Chondrocyte (in vitro differentiated cells): Measurements from ENCODE around the gene PHTF2. TPM values are rescaled to one million over a fixed set of nuclear protein-coding genes. Genes with fewer than 3 reads are reported as not detected.

ENCODE experiments used
- DNase-seq: peaks from one replicate; pipeline ENCODE4 v3.0.0; 2021; ENCODE audit warnings: mixed read lengths, low spot score
- H3K27ac Mint-ChIP-seq: one replicate; pipeline ENCODE4 v1.8.0; 2021; ENCODE audit warnings: mild to moderate bottlenecking, moderate library complexity, mixed read lengths; ENCODE audit not compliant: unreplicated experiment
- H3K27me3 Mint-ChIP-seq: 2 replicates; pipeline ENCODE4 v1.8.0; 2021; ENCODE audit warnings: low read depth, mixed read lengths
- H3K36me3 Mint-ChIP-seq: 2 replicates; pipeline ENCODE4 v1.8.0; 2021; ENCODE audit warnings: low read depth, mixed read lengths
- H3K4me1 Mint-ChIP-seq: 2 replicates; pipeline ENCODE4 v1.8.0; 2021; ENCODE audit warnings: low read depth, mild to moderate bottlenecking, mixed read lengths
- H3K4me3 Mint-ChIP-seq: one replicate; pipeline ENCODE4 v1.8.0; 2021; ENCODE audit warnings: mild to moderate bottlenecking, moderate library complexity, mixed read lengths; ENCODE audit not compliant: unreplicated experiment
- H3K9me3 Mint-ChIP-seq: 2 replicates; pipeline ENCODE4 v1.8.0; 2021; ENCODE audit warnings: low read depth, mixed read lengths
- total RNA-seq: library from RNA; stranded (reverse); gene quantifications from 3 replicates; pipeline ENCODE4 v1.2.1, GENCODE V29; 2021
- TF ChIP-seq, protein P1 (sequence below): fragments of 200-600 bp; sonication (generic); IDR thresholded peaks from 2 replicates; pipeline ENCODE4 v1.5.0; 2021; ENCODE audit warnings: antibody characterized with exemption, mild to moderate bottlenecking, moderate library complexity

PHTF2 gene
- total RNA-seq, 1 donor from 2014 or later, result 52.6 TPM

- peaks cover 26% of the 10 kb centered on the region for H3K4me1 Mint-ChIP-seq
Measured at GRCh38 chr7:77877791-77878190, 79.2 kb downstream of the PHTF2 start.

DNA sequence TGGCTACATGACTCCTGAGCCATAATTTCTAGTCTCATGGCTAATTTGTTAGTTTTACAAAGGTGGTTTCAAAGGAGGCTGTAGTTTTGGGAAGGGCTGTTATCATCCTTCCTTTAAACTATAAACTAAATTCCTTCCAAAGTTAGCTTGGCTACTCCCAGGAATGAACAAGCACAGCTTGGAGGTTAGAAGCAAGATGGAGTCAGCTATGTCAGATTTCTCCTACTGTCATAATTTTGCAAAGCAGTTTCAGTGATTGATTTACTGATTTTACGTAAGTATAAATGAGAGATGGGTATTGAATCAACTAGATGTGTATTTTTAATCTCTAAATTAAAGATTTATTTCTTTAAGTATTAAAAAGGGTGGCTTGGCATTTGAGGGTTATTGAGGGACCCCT, 79.9 kb downstream of the PHTF2 start:
- peaks cover 6% of the 10 kb centered on the region for H3K9me3 Mint-ChIP-seq
- no peak for DNase-seq
- peaks cover 6% of the 10 kb centered on the region for H3K36me3 Mint-ChIP-seq
- H3K27me3 Mint-ChIP-seq, result no peaks in the 10 kb centered on the region
- peak overlapping the region; percentile 49 for H3K27ac Mint-ChIP-seq
- no peak overlapping the region for H3K4me3 Mint-ChIP-seq
- TF ChIP-seq, protein P1, sequence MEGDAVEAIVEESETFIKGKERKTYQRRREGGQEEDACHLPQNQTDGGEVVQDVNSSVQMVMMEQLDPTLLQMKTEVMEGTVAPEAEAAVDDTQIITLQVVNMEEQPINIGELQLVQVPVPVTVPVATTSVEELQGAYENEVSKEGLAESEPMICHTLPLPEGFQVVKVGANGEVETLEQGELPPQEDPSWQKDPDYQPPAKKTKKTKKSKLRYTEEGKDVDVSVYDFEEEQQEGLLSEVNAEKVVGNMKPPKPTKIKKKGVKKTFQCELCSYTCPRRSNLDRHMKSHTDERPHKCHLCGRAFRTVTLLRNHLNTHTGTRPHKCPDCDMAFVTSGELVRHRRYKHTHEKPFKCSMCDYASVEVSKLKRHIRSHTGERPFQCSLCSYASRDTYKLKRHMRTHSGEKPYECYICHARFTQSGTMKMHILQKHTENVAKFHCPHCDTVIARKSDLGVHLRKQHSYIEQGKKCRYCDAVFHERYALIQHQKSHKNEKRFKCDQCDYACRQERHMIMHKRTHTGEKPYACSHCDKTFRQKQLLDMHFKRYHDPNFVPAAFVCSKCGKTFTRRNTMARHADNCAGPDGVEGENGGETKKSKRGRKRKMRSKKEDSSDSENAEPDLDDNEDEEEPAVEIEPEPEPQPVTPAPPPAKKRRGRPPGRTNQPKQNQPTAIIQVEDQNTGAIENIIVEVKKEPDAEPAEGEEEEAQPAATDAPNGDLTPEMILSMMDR, result no peak
- peaks cover 26% of the 10 kb centered on the region for H3K4me1 Mint-ChIP-seq

More at GRCh38 chr7:77877791-77878190, 79.2 kb downstream of the PHTF2 start:
- peaks cover 6% of the 10 kb centered on the region for H3K9me3 Mint-ChIP-seq
- no peaks in the 10 kb centered on the region for H3K27me3 Mint-ChIP-seq
- H3K27ac Mint-ChIP-seq, result peak overlapping the region; percentile 49
- H3K36me3 Mint-ChIP-seq, result peaks cover 6% of the 10 kb centered on the region
- TF ChIP-seq, protein P1, result no peak
- no peak overlapping the region for H3K4me3 Mint-ChIP-seq
- DNase-seq, result no peak

- H3K4me1 Mint-ChIP-seq, result peaks cover 21% of the 10 kb centered on the region
- no peak overlapping the region for H3K4me3 Mint-ChIP-seq
- TF ChIP-seq, protein P1, result no peak
- DNase-seq, result no peak
- peaks cover 6% of the 10 kb centered on the region for H3K36me3 Mint-ChIP-seq
- H3K27me3 Mint-ChIP-seq, result no peaks in the 10 kb centered on the region
- H3K27ac Mint-ChIP-seq, result no peak overlapping the region
- H3K9me3 Mint-ChIP-seq, result peaks cover 6% of the 10 kb centered on the region
Measured at GRCh38 chr7:77879272-77879671, 80.7 kb downstream of the PHTF2 start.

DNA sequence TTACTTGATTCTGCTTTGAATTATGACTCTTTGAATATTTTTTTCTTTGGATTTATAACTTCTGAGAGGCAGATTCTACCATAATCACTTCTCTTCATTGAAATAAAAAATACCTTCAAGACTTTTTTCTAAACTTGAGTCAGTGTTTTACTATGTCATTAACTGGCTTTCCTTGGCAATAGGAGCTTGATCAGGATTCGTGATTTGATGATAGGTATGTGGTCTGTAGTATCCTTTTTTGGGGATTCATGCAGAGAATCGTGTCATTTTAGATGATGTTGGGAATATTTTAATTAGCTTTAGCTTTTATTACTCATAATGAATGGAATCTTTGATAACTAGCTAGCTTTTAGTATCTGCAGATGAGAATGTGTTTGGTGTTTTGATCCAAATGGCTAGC, 83.3 kb downstream of the PHTF2 start:
- peaks cover 17% of the 10 kb centered on the region for H3K4me1 Mint-ChIP-seq
- H3K27me3 Mint-ChIP-seq, result no peaks in the 10 kb centered on the region
- DNase-seq, result no peak
- H3K4me3 Mint-ChIP-seq, result no peak overlapping the region
- H3K27ac Mint-ChIP-seq, result no peak overlapping the region
- H3K36me3 Mint-ChIP-seq, result peaks cover 8% of the 10 kb centered on the region
- H3K9me3 Mint-ChIP-seq, result peaks cover 6% of the 10 kb centered on the region
- TF ChIP-seq, protein P1, result no peak

GRCh38 chr7:77885155-77885554, 86.6 kb downstream of the PHTF2 start:
- Mint-ChIP-seq H3K4me1 (peaks cover 15% of the 10 kb centered on the region), H3K4me3 (no peak overlapping the region), H3K9me3 (no peaks in the 10 kb centered on the region), H3K27me3 (no peaks in the 10 kb centered on the region), H3K36me3 (peaks cover 5% of the 10 kb centered on the region), H3K27ac (no peak overlapping the region)
- TF ChIP-seq, protein P1, result no peak
- DNase-seq, result no peak
